Rectal smooth muscle tissue (tissue), 1 donor: ENCODE data around the gene CEMP1.

Experiments
- H3K27ac ChIP-seq: one replicate; pipeline ENCODE4 v1.7.0; 2013; ENCODE audit warnings: low read depth, low read length, inconsistent platforms
- H3K27me3 ChIP-seq: one replicate; pipeline ENCODE4 v1.7.0; 2013; ENCODE audit warnings: low read length; ENCODE audit not compliant: control insufficient read depth, insufficient read depth
- H3K36me3 ChIP-seq: one replicate; pipeline ENCODE4 v1.7.0; 2013; ENCODE audit warnings: low read length; ENCODE audit not compliant: control insufficient read depth, insufficient read depth
- H3K4me1 ChIP-seq: one replicate; pipeline ENCODE4 v1.7.0; 2013; ENCODE audit warnings: low read length; ENCODE audit not compliant: control insufficient read depth, insufficient read depth
- H3K4me3 ChIP-seq: one replicate; pipeline ENCODE4 v1.7.0; 2013; ENCODE audit warnings: low read length
- H3K9ac ChIP-seq: one replicate; pipeline ENCODE4 v1.7.0; 2013; ENCODE audit warnings: low read length

Gene CEMP1

GRCh38 chr16:2513405-2514332 is 17.5 kb downstream of the CEMP1 start, which contains the start of gene ATP6V0C:
Gene ATP6V0C (plus strand): TSS chr16:2513952. CDS start chr16:2514104, 152 bp downstream.
- no peaks in the 10 kb centered on the region for H3K36me3 ChIP-seq
- peak within 1 kb of the TSS; percentile 99 for H3K27ac ChIP-seq
- H3K27me3 ChIP-seq: no peaks in the 10 kb centered on the region
- H3K4me1 ChIP-seq: peaks cover 26% of the 10 kb centered on the region
- peak within 1 kb of the TSS; percentile 74 for H3K9ac ChIP-seq
- peak within 1 kb of the TSS; percentile 92 for H3K4me3 ChIP-seq

- no peak overlapping the region for H3K9ac ChIP-seq
These were observed 18.3 kb downstream of the CEMP1 start for GRCh38 chr16:2512735-2513404.

DNA sequence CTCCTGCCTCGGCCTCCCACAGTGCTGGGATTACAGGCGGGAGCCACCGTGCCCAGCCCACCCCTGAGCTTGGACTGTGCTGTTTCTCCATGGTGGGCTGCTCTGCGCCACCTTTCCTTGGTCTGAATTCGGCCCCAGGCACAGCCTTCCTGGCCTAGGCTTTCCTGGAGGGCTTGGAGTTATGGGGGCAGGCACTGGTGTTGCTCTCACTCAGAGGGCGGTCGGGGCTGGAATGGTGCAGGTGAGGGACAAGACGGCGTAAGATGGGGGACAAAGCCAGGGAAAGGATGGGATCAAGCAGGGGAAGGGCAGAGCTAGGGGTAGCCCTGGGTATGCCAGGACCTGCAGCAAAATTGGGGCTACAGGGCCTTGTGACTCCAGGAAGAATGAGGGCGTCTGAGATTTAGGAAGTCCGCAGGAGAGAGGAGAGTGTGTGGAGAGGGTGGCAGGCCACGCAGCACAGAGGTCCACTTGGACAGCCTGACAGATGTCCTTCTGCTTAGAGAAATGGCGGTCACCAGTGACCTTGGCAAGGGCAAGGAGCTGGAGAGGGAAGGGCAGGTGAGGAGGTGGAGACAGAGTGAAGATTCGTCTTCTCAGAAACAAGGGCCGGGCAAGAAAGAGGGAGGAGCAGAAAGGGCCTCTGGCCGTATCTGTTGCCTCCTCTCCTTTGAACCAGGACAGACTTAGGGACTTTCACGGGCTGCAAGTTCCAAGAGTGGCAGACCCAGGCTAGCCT is 19.0 kb downstream of the CEMP1 start:
- Histone ChIP-seq H3K9ac (no peak overlapping the region), H3K36me3 (no peaks in the 10 kb centered on the region), H3K4me1 (peaks cover 16% of the 10 kb centered on the region), H3K4me3 (no peak overlapping the region), H3K27me3 (no peaks in the 10 kb centered on the region), H3K27ac (no peak overlapping the region)

More at GRCh38 chr16:2512735-2513404, 18.3 kb downstream of the CEMP1 start:
- H3K4me3 ChIP-seq: peak overlapping the region; percentile 92
- H3K36me3 ChIP-seq: no peaks in the 10 kb centered on the region
- peaks cover 19% of the 10 kb centered on the region for H3K4me1 ChIP-seq
- H3K27ac ChIP-seq: peak overlapping the region; percentile 99
- H3K27me3 ChIP-seq: no peaks in the 10 kb centered on the region

DNA sequence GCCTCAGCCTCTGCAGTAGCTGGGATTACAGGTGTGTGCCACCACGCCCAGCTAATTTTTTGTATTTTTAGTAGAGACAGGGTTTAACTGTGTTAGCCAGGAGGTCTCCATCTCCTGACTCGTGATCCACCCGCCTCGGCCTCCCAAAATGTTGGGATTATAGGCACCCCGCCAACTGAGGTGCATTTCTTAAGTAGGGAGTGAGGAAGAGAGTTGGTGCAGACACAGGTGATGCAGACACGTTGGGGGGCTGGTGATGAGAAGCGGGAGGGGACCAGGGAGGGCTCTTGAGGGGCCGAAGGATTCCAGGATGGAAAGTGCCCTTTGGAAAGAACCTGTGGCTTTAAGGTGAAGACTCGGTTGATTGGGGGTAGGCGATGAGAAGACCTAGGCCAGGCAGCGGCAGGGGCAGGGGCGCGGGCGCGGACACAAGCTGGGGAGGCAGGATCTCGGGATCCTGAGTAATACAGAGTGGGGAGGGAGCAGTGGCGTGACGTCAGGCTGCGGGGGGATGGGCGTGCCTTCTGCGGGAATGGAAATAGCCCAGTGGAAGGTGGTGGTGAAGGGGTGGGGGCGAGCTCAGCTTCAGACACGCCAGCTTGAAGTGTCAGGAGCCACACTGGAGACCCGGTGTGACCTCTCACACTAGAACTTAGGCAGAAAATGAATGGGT is 19.9 kb downstream of the CEMP1 start:
- H3K4me1 ChIP-seq: peaks cover 11% of the 10 kb centered on the region
- H3K9ac ChIP-seq: no peak overlapping the region
- H3K27ac ChIP-seq: peak overlapping the region; percentile 22
- peak overlapping the region; percentile 47 for H3K4me3 ChIP-seq
- no peaks in the 10 kb centered on the region for H3K27me3 ChIP-seq
- no peaks in the 10 kb centered on the region for H3K36me3 ChIP-seq

- H3K27me3 ChIP-seq: no peaks in the 10 kb centered on the region
- H3K4me3 ChIP-seq: no peak overlapping the region
- peaks cover 7% of the 10 kb centered on the region for H3K4me1 ChIP-seq
- no peak overlapping the region for H3K9ac ChIP-seq
- no peaks in the 10 kb centered on the region for H3K36me3 ChIP-seq
- no peak overlapping the region for H3K27ac ChIP-seq
These were observed 22.3 kb downstream of the CEMP1 start for GRCh38 chr16:2508722-2509400.

DNA sequence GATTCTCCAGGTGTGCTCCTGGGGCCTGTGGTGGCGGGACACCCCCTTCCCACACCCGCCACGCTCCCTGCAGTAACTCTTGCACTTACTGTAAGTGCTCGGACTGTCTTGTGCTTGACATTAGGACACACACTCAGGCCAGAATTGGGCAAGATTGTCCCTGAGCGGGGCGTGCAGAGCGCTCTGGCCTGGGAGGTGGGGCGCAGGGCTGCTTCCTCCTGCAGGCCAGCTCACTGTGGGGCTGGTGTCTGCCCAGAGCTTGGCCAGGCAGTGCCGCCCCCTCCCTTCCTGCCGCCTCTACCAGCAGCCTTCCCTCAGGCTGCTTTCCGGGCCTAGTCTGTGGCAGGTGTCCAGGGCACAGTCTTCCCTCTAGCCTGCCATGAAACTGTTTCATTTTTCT is 23.5 kb downstream of the CEMP1 start:
- H3K4me3 ChIP-seq: no peak overlapping the region
- no peaks in the 10 kb centered on the region for H3K36me3 ChIP-seq
- no peaks in the 10 kb centered on the region for H3K27me3 ChIP-seq
- no peak overlapping the region for H3K9ac ChIP-seq
- H3K4me1 ChIP-seq: peaks cover 3% of the 10 kb centered on the region
- no peak overlapping the region for H3K27ac ChIP-seq

GRCh38 chr16:2507052-2507659 is 24.1 kb downstream of the CEMP1 start:
- no peaks in the 10 kb centered on the region for H3K27me3 ChIP-seq
- H3K36me3 ChIP-seq: no peaks in the 10 kb centered on the region
- no peak overlapping the region for H3K27ac ChIP-seq
- H3K4me3 ChIP-seq: no peak overlapping the region
- no peak overlapping the region for H3K9ac ChIP-seq
- peaks cover 3% of the 10 kb centered on the region for H3K4me1 ChIP-seq

DNA sequence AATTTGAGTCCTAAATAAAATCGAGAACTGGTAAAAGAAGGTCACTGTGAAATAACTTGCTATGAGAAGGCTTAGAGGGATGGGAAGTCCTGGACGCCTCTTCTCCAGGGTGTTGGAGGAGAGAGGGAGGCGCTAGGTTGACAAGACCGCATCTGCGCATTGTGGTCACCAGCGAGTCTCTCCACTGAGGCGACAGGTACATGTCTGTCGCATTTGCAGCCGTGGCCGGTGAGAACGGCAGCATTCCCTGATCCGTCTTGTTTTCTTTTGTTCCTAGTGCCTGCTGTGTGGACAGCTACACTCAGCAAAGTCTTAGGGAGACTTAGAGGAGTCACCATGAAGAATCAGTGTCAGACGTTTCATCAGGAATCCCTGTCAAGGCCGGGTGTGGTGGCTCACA is 25.5 kb downstream of the CEMP1 start:
- Histone ChIP-seq H3K27ac (no peak overlapping the region), H3K27me3 (no peaks in the 10 kb centered on the region), H3K4me1 (no peaks in the 10 kb centered on the region), H3K36me3 (no peaks in the 10 kb centered on the region), H3K4me3 (no peak overlapping the region), H3K9ac (no peak overlapping the region)

DNA sequence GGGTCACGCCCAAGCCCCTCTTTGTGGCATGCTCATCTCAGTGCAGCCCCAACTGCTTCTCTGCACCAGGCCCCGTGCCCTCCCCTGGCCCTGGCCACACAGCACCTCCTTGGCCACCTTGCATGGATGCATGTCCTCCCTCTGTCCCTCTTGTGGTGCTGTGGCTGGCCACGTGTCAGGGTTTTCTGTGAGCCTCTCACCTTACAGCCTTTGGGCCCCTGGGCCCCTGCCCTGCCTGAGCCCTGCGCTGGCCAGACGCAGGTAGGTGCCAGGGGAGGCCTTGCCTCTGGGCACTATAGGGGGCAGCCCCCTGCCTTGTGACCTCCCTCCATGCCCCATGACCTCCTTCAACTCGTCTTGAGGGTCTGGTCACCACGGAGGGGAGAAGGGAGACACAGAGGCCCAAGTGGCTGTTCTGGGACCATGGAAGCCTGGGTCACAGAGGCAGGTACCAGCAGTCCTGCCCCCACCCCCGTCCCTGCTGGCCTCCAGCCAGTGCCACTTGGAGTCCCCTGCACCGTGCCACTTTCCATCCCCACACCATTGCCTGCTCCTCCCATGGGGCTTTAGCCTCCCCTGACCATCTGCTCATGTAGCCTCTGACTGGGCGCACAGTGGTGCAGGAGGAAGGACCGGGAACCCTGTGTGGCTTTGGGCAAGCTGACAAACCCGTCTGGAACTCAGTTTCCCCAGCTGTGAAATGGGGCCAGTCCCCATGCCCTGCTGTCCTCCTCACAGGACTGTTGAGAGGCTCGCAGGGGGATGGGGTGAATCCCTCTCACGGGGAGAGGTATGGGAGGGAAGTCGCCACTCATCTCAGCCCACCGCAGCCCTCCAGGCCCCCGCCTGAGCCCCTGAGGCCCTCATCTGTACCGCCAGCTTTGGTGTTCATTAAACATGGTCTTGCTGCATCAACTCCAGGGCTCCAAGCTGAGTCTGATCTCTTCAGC is 29.0 kb downstream of the CEMP1 start:
- no peak overlapping the region for H3K4me3 ChIP-seq
- no peak overlapping the region for H3K27ac ChIP-seq
- H3K4me1 ChIP-seq: no peaks in the 10 kb centered on the region
- no peaks in the 10 kb centered on the region for H3K27me3 ChIP-seq
- no peak overlapping the region for H3K9ac ChIP-seq
- peaks cover 3% of the 10 kb centered on the region for H3K36me3 ChIP-seq

- Histone ChIP-seq H3K4me3 (peak overlapping the region; percentile 39), H3K27ac (no peak overlapping the region), H3K4me1 (no peaks in the 10 kb centered on the region)
These were observed 30.1 kb downstream of the CEMP1 start for GRCh38 chr16:2500918-2501750.

More at GRCh38 chr16:2500918-2501750, 30.1 kb downstream of the CEMP1 start:
- Histone ChIP-seq H3K36me3 (peaks cover 9% of the 10 kb centered on the region), H3K9ac (no peak overlapping the region), H3K27me3 (no peaks in the 10 kb centered on the region)
